ENCODE measurements around the gene MRPL39.

Gene MRPL39

DNA sequence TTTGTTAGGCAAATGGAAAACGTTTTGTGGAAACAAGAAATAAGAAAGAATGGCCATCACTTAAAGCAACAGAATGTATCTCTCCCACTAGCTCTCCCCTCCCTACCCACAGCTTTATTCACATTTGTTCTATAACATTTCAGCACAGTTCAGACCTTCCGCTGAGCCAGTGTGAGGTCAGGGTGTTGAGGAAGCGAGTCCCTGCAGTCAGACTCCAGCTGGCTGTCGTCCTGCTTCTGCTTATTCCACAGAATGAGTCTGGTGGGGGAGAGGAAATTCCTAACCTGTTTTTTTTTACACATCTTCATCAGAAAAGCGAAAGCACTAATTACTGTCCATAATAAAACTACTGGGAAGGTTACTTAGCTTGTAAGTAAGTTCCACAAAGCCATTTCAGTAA is 39.0 kb downstream of the MRPL39 start:
- DNase-seq (ENCODE audit: low read depth, low spot score) = peak; percentile 83

GRCh38 chr21:25567472-25567871 is 39.8 kb downstream of the MRPL39 start:
- DNase-seq (ENCODE audit: low read depth, low spot score) = no peak

DNA sequence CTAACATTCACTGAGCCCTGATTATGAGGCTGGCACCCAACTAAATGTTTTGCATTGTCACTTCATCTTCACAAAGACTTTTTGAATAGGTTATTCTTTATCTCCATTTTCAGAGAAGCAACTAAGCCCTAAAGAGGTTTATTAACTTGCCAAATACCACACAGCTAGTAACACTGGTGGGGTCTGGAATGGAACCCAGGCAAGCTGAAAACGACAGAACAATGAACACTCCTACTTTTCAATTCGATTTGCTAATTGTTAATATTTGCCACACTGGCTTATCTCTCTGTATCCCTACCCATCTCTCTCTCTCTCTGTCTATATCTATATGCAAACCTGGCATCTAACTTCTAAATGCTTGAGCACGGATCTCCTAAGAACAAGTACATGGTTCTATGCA is 40.6 kb downstream of the MRPL39 start:
- no peak for DNase-seq (ENCODE audit: low read depth, low spot score)

- no peak for DNase-seq (ENCODE audit: low read depth, low spot score)
Measured at GRCh38 chr21:25565272-25566211, 41.7 kb downstream of the MRPL39 start.

DNA sequence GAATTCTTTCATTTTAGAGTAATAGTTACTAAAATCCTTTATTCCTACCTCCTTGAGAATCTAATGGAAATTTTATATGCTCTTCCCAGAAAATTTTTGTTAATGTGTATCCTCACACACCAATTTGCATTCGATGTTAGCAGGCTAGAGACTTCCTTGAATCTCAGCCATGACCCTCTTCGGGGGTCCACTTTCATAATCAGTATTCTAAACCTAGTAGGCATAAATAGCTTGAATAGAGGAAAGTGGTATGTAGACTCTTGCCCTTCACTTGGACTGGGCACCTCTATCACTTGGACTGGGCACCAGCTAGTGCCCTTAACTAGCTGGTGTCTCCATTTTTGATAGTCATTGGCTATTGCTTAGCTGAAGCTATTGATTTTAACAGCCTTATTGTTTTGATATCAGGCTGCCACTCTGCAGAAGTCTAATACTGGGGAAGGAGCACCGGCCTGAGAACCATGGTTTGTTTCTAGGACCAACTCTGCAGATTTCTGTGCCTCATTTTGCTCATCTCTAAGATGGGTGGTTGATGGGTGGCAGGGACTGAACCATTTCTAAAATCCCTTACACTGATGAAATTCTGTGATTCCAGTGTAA is 42.8 kb downstream of the MRPL39 start:
- DNase-seq (ENCODE audit: low read depth, low spot score) = no peak

GRCh38 chr21:25563361-25564116 is 43.7 kb downstream of the MRPL39 start:
- peak; percentile 63 for DNase-seq (ENCODE audit: low read depth, low spot score)

- DNase-seq (ENCODE audit: low read depth, low spot score) = peak; percentile 30
Measured at GRCh38 chr21:25562660-25563059, 44.6 kb downstream of the MRPL39 start.

- DNase-seq (ENCODE audit: low read depth, low spot score) = peak; percentile 91
Measured at GRCh38 chr21:25561668-25562641, 45.3 kb downstream of the MRPL39 start.

- DNase-seq (ENCODE audit: low read depth, low spot score) = no peak
Measured at GRCh38 chr21:25560891-25561290, 46.4 kb downstream of the MRPL39 start.

DNA sequence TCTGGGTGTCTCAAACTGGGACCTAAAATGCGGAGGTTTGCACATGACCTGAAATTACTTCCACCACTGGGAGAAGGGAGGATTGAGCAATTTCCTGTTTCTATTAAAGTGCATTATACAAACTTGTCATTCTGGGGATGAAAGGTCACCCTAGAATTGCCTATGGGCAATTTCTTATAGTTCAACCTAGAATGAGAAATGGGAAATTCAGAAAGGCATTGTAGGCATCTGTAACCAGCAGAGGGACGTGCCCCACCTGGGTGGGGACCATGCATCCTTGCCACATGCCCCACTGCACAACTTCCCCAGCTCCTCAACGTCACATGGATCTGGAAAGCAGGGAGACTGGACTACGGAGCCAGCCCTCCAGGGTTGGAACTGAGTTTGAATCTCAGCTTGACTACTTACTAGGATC is 47.0 kb downstream of the MRPL39 start:
- DNase-seq (ENCODE audit: low read depth, low spot score) = no peak

DNA sequence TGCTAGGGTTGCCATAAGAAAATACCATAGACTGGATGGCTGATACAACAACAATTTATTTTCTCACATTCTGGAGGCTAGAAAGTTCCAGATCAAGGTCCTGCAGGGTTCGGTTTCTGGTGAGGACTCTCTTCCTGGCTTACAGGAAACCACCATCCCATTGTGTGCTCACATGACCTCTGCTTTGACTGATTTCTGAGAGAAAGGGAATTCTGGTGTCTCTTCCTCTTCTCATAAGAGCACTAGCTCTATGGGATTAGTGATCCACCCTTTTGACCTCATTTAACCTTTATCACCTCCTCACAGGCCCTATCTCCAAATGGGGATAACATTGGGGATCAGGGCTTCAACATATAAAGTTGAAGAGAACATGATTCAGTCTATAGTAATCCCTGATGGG is 47.5 kb downstream of the MRPL39 start:
- no peak for DNase-seq (ENCODE audit: low read depth, low spot score)

DNA sequence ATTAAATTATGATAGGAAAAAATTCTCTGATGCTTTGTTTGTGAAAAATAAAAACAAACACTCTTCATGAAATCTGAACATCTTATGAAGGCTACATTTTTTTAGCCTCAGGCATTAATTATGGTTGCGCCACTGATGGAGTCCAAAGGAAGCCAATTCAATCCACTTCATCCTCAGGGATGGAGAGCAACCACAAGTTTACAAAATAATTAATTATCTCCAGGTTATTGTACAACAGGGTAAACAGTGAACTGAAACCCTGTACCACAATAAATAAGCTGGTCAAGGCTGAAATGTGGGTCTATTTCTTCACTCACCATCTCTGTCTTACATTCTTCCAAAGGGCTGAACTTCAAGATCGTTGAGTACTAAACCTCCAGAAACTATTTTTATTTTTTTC is 49.2 kb downstream of the MRPL39 start:
- DNase-seq (ENCODE audit: low read depth, low spot score) = no peak

- DNase-seq (ENCODE audit: low read depth, low spot score) = no peak
Measured at GRCh38 chr21:25557180-25557579, 50.1 kb downstream of the MRPL39 start.

- no peak for DNase-seq (ENCODE audit: low read depth, low spot score)
Measured at GRCh38 chr21:25556091-25556490, 51.2 kb downstream of the MRPL39 start.

DNA sequence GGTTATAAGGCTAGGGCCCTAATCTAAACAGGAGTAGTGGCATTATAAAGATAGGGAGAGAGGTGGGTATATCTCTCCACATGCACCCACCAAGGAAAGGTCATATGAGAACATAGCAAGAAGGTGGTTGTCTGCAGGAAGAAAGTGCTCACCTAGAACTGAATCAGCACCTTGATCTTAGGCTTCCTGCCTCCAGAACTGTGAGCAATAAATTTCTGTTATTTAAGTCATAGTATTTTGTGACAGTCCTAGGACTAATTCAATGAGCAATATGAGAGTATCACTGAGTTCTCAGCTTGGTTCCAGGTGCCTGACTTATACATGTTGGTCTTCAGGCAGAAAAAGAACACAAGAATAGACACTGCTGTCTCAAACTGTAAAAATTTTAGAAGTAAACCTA is 51.8 kb downstream of the MRPL39 start:
- no peak for DNase-seq (ENCODE audit: low read depth, low spot score)

- DNase-seq (ENCODE audit: low read depth, low spot score) = no peak
Measured at GRCh38 chr21:25552856-25553255, 54.4 kb downstream of the MRPL39 start.

DNA sequence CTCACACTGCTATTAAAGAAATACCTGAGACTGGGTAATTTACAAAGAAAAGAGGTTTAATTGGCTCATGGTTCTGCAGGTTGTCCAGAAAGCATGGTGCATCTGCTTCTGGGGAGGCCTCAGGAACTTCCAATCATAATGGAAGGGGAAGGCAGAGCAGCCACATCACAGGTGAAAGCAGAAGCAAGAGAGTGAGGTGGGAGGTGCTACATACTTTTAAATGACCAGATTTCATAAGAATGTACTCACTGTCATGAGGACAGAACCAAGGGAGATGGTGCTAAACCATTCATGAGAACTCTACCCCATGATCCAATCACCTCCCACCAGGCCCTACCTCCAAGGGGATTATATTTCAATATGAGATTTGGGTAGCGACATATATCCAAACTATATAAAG is 55.7 kb downstream of the MRPL39 start:
- DNase-seq (ENCODE audit: low read depth, low spot score) = no peak

GRCh38 chr21:25550352-25551120 is 56.7 kb downstream of the MRPL39 start:
- no peak for DNase-seq (ENCODE audit: low read depth, low spot score)

- no peak for DNase-seq (ENCODE audit: low read depth, low spot score)
Measured at GRCh38 chr21:25541042-25541441, 66.2 kb downstream of the MRPL39 start.

DNA sequence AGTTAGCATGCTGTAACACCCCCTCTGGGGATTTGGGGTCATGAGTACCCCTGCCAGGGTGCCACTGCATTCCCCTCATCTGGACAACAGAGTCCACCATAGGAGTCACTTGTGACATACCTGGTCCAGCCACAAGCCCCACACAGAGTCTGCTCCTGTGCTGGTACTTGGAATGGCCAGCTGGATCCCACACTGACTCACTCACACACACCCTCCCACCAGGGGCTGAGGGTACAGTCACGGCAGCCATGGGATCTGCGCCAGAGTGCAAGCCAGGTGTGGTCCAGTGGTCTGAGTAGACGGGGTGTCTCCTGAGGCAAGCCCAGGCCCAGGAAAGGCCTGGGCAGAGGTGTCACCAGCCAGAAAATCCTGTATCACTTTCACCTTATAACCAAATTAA is 67.7 kb downstream of the MRPL39 start:
- DNase-seq (ENCODE audit: low read depth, low spot score) = no peak

All from astrocyte of the hippocampus (primary cell).